GM21447 (cell line): ENCODE measurements around the gene RPL37.
"Not testable (repeated sequence)": the region's sequence is repeated elsewhere in the genome, so short reads cannot be mapped to it uniquely, and the experiment has no call there.

Experiments
- ATAC-seq: cut with Tn5 transposase; IDR thresholded peaks from one replicate; pipeline ENCODE4 v1.9.1; 2021; ENCODE audit not compliant: unreplicated experiment

The RPL37 gene

GRCh38 chr5:40834391-40834848, 602 bp downstream of the RPL37 start:
- no peak for ATAC-seq

- no peak for ATAC-seq
These were observed 1.3 kb downstream of the RPL37 start for GRCh38 chr5:40833712-40834229.

- ATAC-seq: no peak
These were observed 2.7 kb downstream of the RPL37 start for GRCh38 chr5:40832345-40832744.

- ATAC-seq: no peak
These were observed 3.4 kb downstream of the RPL37 start for GRCh38 chr5:40831346-40832210.

GRCh38 chr5:40829748-40830533, 5.1 kb downstream of the RPL37 start:
- ATAC-seq: no peak

GRCh38 chr5:40828690-40829661, 6.0 kb downstream of the RPL37 start:
- ATAC-seq: no peak

GRCh38 chr5:40828021-40828631, 6.9 kb downstream of the RPL37 start:
- ATAC-seq: no peak

- no peak for ATAC-seq
These were observed 7.6 kb downstream of the RPL37 start for GRCh38 chr5:40827188-40827977.

- no peak for ATAC-seq
These were observed 8.4 kb downstream of the RPL37 start for GRCh38 chr5:40826489-40827187.

- not testable (repeated sequence) for ATAC-seq
These were observed 9.5 kb downstream of the RPL37 start for GRCh38 chr5:40825461-40826043.

- no peak for ATAC-seq
These were observed 11.6 kb downstream of the RPL37 start for GRCh38 chr5:40823459-40823858.

GRCh38 chr5:40813698-40814281, 21.2 kb downstream of the RPL37 start:
- ATAC-seq: no peak

- ATAC-seq: no peak
These were observed 22.9 kb downstream of the RPL37 start for GRCh38 chr5:40812125-40812524.

- ATAC-seq: no peak
These were observed 33.1 kb downstream of the RPL37 start for GRCh38 chr5:40801771-40802562.

GRCh38 chr5:40799258-40799657, 35.8 kb downstream of the RPL37 start:
- no peak for ATAC-seq

GRCh38 chr5:40798801-40799210, 36.2 kb downstream of the RPL37 start:
- ATAC-seq: no peak
